H9 (cell line): Measurements from ENCODE around the gene OR6N1. TPM values are rescaled to one million over a fixed set of nuclear protein-coding genes. Genes with fewer than 3 reads are reported as not detected.

Experiments
- DNase-seq: peaks from one replicate; pipeline ENCODE4 v3.0.0-alpha.2; 2017
- H2AFZ ChIP-seq: one replicate; pipeline ENCODE4 v1.6.1; 2013; ENCODE audit warnings: mild to moderate bottlenecking, low read length, control low read depth, moderate library complexity
- H2AK5ac ChIP-seq: 2 replicates; pipeline ENCODE4 v1.6.1; 2013; ENCODE audit warnings: low read length, control low read depth, mixed read lengths; ENCODE audit not compliant: insufficient read length
- H2BK120ac ChIP-seq: one replicate; pipeline ENCODE4 v1.6.1; 2013; ENCODE audit warnings: low read depth, mild to moderate bottlenecking, low read length, control low read depth, inconsistent platforms; ENCODE audit not compliant: poor library complexity, severe bottlenecking
- H2BK12ac ChIP-seq: 2 replicates; pipeline ENCODE4 v1.6.1; 2013; ENCODE audit warnings: low read length, control low read depth, mixed read lengths, low read depth; ENCODE audit not compliant: insufficient read length
- H2BK15ac ChIP-seq: 2 replicates; pipeline ENCODE4 v1.6.1; 2013; ENCODE audit warnings: low read depth, low read length, control low read depth
- H2BK20ac ChIP-seq: one replicate; pipeline ENCODE4 v1.6.1; 2013; ENCODE audit warnings: low read depth, mild to moderate bottlenecking, low read length, control low read depth, inconsistent platforms; ENCODE audit not compliant: poor library complexity, severe bottlenecking
- H2BK5ac ChIP-seq: 2 replicates; pipeline ENCODE4 v1.6.1; 2013; ENCODE audit warnings: low read length, control low read depth, mixed read lengths; ENCODE audit not compliant: insufficient read length
- H3K14ac ChIP-seq: 2 replicates; pipeline ENCODE4 v1.6.1; 2013; ENCODE audit warnings: low read length, control low read depth; ENCODE audit not compliant: insufficient read depth
- H3K18ac ChIP-seq: 2 replicates; pipeline ENCODE4 v1.6.1; 2013; ENCODE audit warnings: low read depth, mild to moderate bottlenecking, mixed read lengths, low read length, control low read depth; ENCODE audit not compliant: insufficient read length
- H3K23ac ChIP-seq: 2 replicates; pipeline ENCODE4 v1.6.1; 2013; ENCODE audit warnings: low read length, control low read depth, mixed read lengths, low read depth; ENCODE audit not compliant: insufficient read length
- H3K23me2 ChIP-seq: 2 replicates; pipeline ENCODE4 v1.6.1; 2013; ENCODE audit warnings: low read depth, mild to moderate bottlenecking, mixed read lengths, low read length, control low read depth; ENCODE audit not compliant: insufficient read length, poor library complexity, severe bottlenecking
- H3K27ac ChIP-seq: 2 replicates; pipeline ENCODE4 v1.5.1; 2013; ENCODE audit warnings: low read length, control low read depth, mixed read lengths, low read depth; ENCODE audit not compliant: insufficient read length
- H3K27me3 ChIP-seq: 2 replicates; pipeline ENCODE4 v1.6.1; 2013; ENCODE audit warnings: low read length, control low read depth, inconsistent platforms; ENCODE audit not compliant: insufficient read depth
- H3K4ac ChIP-seq: 2 replicates; pipeline ENCODE4 v1.6.1; 2013; ENCODE audit warnings: low read depth, mild to moderate bottlenecking, control low read depth, inconsistent platforms, low read length, moderate library complexity
- H3K4me1 ChIP-seq: 2 replicates; pipeline ENCODE4 v1.6.1; 2013; ENCODE audit warnings: low read length, control low read depth, inconsistent platforms; ENCODE audit not compliant: insufficient read depth
- H3K4me2 ChIP-seq: 2 replicates; pipeline ENCODE4 v1.6.1; 2013; ENCODE audit warnings: low read length, control low read depth, mixed read lengths; ENCODE audit not compliant: insufficient read length, insufficient read depth
- H3K56ac ChIP-seq: 2 replicates; pipeline ENCODE4 v1.6.1; 2013; ENCODE audit warnings: low read depth, mild to moderate bottlenecking, mixed read lengths, low read length, control low read depth; ENCODE audit not compliant: insufficient read length
- H3K79me1 ChIP-seq: 2 replicates; pipeline ENCODE4 v1.6.1; 2013; ENCODE audit warnings: low read depth, mild to moderate bottlenecking, moderate library complexity, low read length, control low read depth, inconsistent platforms; ENCODE audit not compliant: insufficient read depth, poor library complexity, severe bottlenecking
- H3K79me2 ChIP-seq: 2 replicates; pipeline ENCODE4 v1.6.1; 2013; ENCODE audit warnings: low read length, control low read depth, inconsistent platforms; ENCODE audit not compliant: insufficient read depth
- H3K9ac ChIP-seq: 2 replicates; pipeline ENCODE4 v1.6.1; 2013; ENCODE audit warnings: low read length, control low read depth, mixed read lengths; ENCODE audit not compliant: insufficient read length; ENCODE audit errors: extremely low read depth
- H3K9me3 ChIP-seq: one replicate; pipeline ENCODE4 v1.6.1; 2013; ENCODE audit warnings: low read depth, low read length, inconsistent platforms; ENCODE audit not compliant: control insufficient read depth
- H3T11ph ChIP-seq: one replicate; pipeline ENCODE4 v1.6.1; 2013; ENCODE audit warnings: mild to moderate bottlenecking, low read length, control low read depth, inconsistent platforms
- H4K20me1 ChIP-seq: one replicate; pipeline ENCODE4 v1.6.1; 2013; ENCODE audit not compliant: control insufficient read depth, insufficient read length, insufficient read depth
- H4K5ac ChIP-seq: 2 replicates; pipeline ENCODE4 v1.6.1; 2013; ENCODE audit warnings: low read depth, mild to moderate bottlenecking, mixed read lengths, low read length, control low read depth; ENCODE audit not compliant: insufficient read length
- H4K8ac ChIP-seq: replicated peaks from 2 replicates; pipeline ENCODE4 v1.6.1; 2013; ENCODE audit warnings: low read length, control low read depth, mixed read lengths, low read depth; ENCODE audit not compliant: insufficient read length
- H4K91ac ChIP-seq: 2 replicates; pipeline ENCODE4 v1.6.1; 2013; ENCODE audit warnings: low read depth, mild to moderate bottlenecking, moderate library complexity, mixed read lengths, low read length, control low read depth; ENCODE audit not compliant: insufficient read length
- H3K27ac Mint-ChIP-seq, 3 experiments: 2 replicates in 2 of 3; 3 replicates in 1 of 3; pipeline ENCODE4 v1.8.0; 2020 to 2021; ENCODE audit warnings: mixed read lengths in 3 of 3, mild to moderate bottlenecking in 1 of 3, moderate library complexity in 1 of 3
- H3K27me3 Mint-ChIP-seq: 2 replicates; pipeline ENCODE4 v1.8.0; 2021; ENCODE audit warnings: low read depth, mild to moderate bottlenecking, moderate library complexity, mixed read lengths
- H3K36me3 Mint-ChIP-seq, 3 experiments: 2 replicates in 2 of 3; 3 replicates in 1 of 3; pipeline ENCODE4 v1.8.0; 2020 to 2021; ENCODE audit warnings: low read depth in 3 of 3, mixed read lengths in 3 of 3; ENCODE audit not compliant: insufficient read depth in 1 of 3
- H3K4me1 Mint-ChIP-seq, 2 experiments: 2 replicates each; pipeline ENCODE4 v1.8.0; 2020; ENCODE audit warnings: mixed read lengths in 2 of 2
- H3K4me3 Mint-ChIP-seq, 2 experiments: 2 replicates in 1 of 2; 3 replicates in 1 of 2; pipeline ENCODE4 v1.8.0; 2020 to 2021; ENCODE audit warnings: mild to moderate bottlenecking in 2 of 2, mixed read lengths in 2 of 2, moderate library complexity in 1 of 2
- H3K9me3 Mint-ChIP-seq, 2 experiments: 2 replicates in 1 of 2; 3 replicates in 1 of 2; pipeline ENCODE4 v1.8.0; 2020; ENCODE audit warnings: mild to moderate bottlenecking in 2 of 2, mixed read lengths in 2 of 2, moderate library complexity in 1 of 2
- CTCF ChIP-seq: fragments of 200-600 bp; sonication (generic); conservative IDR thresholded peaks from 3 replicates; pipeline ENCODE4 v1.8.0; 2021; ENCODE audit warnings: antibody characterized with exemption, mild to moderate bottlenecking
- WGBS: extraction: QIAGEN DNeasy Blood & Tissue Kit; methylation state at CpG from one replicate; pipeline ENCODE4 v1.1.7; 2013; ENCODE audit warnings: missing lambda C conversion rate, low lambda C conversion rate, mixed read lengths; ENCODE audit not compliant: insufficient read length; ENCODE audit errors: extremely low coverage; 5-methylcytosine and 5-hydroxymethylcytosine counted together
- total RNA-seq: library from RNA; stranded (reverse); gene quantifications from 2 replicates; pipeline ENCODE4 v1.2.1, GENCODE V29; 2021

OR6N1 gene
- total RNA-seq, 1 experiment from 2014 or later, result not detected

DNA sequence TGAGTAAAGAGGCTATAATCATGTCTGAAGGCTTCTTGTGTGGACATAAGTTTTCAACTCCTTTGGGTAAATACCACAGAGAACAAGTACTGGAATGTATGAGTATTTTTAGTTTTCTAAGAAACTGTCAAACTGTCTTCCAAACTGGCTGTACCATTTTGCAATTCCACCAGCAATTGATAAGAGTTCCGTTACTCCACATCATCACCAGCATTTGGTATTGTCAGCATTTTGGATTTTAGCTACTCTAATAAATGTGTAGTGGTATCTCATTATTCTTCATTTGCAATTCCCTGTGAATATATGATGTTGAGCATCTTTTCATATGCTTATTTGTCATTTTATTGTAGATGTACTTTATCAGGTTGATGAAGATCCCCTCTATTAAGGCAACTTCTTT lies 49.7 kb upstream of the OR6N1 start:
- Histone ChIP-seq H2BK5ac (no peak overlapping the region), H3K27me3 (no peaks in the 10 kb centered on the region), H2AK5ac (no peak overlapping the region), H3K23ac (no peak overlapping the region), H4K5ac (no peak overlapping the region), H2BK12ac (no peak overlapping the region), H3K18ac (no peak overlapping the region), H2BK20ac (no peak overlapping the region), H3T11ph (no peak overlapping the region), H3K14ac (no peak overlapping the region), H4K20me1 (no peaks in the 10 kb centered on the region), H2AFZ (no peak overlapping the region), H3K23me2 (no peaks in the 10 kb centered on the region), H3K9me3 (no peaks in the 10 kb centered on the region), H2BK120ac (no peak overlapping the region), H2BK15ac (no peak overlapping the region), H3K4me1 (no peaks in the 10 kb centered on the region), H4K91ac (no peak overlapping the region), H4K8ac (no peak overlapping the region), H3K27ac (no peak overlapping the region), H3K79me1 (no peaks in the 10 kb centered on the region), H3K9ac (no peak overlapping the region), H3K79me2 (no peaks in the 10 kb centered on the region), H3K4ac (no peak overlapping the region), H3K4me2 (no peak overlapping the region), H3K56ac (no peak overlapping the region)
- no peak for DNase-seq
- Mint-ChIP-seq H3K9me3 (peaks cover 12 to 24% of the 10 kb centered on the region in 2 experiments; a peak in 4 of 5 replicates), H3K27me3 (no peaks in the 10 kb centered on the region), H3K27ac (no peak overlapping the region), H3K36me3 (peaks cover 0 to 9% (median 0%) of the 10 kb centered on the region in 3 experiments; a peak in 2 of 7 replicates), H3K4me1 (no peaks in the 10 kb centered on the region), H3K4me3 (no peak overlapping the region)
- no peak for TF ChIP-seq CTCF
- WGBS, result no CpG with 5 or more reads among the region's 1 CpG
